Germinal center (tissue), 1 donor: ENCODE data around the gene C16orf74.

ENCODE experiments used
- DNase-seq: peaks from one replicate; pipeline ENCODE4 v3.0.0; 2012; ENCODE audit warnings: mixed read lengths, low spot score

C16orf74 gene

DNA sequence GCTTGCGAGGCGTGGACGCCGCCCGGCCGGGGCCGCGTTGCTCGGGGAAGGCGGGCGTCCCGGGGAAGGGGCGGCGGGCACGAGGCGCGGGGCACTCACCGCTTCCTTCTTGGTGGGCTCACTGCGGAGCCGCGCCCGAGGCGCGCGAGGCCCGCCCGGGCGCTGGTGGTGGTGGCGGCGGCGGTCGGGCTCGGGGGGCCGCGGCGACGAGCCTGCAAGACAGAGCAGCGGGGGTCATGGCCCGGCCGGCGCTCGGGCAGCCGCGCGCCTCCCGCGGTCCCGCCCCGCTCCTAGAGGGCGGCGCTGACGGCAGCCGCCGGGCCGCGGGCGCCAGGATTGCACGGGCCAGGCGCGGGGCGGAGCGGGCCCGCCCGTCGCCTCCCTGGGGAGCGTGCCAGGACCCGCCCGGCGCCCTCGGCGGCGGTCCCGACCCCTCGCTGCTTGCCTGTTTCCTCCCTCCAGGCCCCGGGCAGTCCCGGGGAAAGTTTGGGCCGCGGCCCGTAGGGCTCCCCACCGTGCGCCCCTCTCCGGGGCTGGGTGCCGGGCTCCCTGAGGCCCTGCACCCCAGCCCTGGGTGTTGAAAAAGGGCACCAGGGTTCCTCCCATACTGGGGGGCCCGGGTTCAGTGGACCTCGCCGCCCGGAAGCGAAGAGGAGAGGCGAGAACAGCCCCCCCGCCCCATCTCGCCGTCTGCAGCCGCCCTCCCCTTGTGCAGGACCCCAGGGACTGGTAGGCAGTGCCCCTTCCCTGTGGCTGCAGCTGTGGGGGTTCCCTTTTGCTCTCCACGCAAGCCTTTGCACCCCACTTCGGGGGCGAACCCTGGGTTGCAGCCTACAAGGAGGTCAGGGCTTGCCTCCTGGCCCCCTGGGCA lies at the start of gene C16orf74:
TSS of gene C16orf74 (minus strand) at position 270 of the 871 bp plus-strand sequence. CDS start 15,879 bp downstream, outside the sequence.
- DNase-seq: peak; percentile 69

- no peak for DNase-seq
Observed at GRCh38 chr16:85800321-85800669, 49.4 kb upstream of the C16orf74 start.

- peak; percentile 92 for DNase-seq
Observed at GRCh38 chr16:85799497-85800320, 48.8 kb upstream of the C16orf74 start, which contains the start of the genes COX4I1 and EMC8. Gene COX4I1 (plus strand): TSS chr16:85799695. CDS start chr16:85801206, 1,511 bp downstream. Gene EMC8 (minus strand): TSS chr16:85799544. CDS start chr16:85799295, 249 bp downstream.

GRCh38 chr16:85798901-85799496 lies 48.1 kb upstream of the C16orf74 start:
- DNase-seq: peak; percentile 68

DNA sequence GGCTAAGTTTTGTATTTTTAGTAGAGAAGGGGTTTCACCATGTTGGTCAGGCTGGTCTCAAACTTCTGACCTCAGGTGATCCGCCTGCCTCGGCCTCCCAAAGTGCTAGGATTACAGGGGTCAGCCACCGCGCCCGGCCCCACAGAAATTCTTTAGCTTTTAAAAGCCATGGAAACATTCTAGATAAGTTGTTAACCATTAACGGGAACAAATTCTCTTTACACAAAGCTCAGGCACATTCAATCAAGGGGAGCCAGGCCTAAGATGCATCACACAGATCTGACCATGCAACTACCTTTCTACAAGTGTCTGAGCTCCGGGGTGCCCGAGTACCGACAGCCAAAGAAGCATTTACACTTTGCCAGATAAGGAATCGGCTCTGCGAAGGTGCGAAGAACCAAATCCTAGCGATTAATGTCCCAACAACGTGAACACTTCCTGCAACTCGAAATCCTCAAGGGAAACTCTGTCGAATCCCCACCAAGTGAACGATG lies 47.4 kb upstream of the C16orf74 start:
- DNase-seq: no peak

DNA sequence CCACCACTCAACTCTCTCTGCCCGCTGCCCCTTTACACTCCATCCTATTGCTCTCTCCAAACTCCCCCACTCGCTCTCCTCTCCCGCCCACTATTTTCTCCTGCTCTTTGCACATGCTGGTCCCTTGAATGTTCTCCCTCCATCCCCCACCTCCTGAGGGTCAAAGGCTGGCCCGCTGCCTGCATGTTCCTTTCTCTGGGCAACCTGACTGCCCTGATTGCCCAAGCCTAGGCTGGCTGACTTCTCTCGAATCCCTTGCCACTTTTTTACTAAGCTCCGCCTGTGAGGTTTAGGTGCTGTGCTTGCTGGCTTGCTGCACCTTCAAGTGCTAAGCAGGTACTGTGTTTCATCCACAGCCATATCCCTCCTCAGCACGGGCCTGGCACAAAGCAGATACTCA lies 45.7 kb upstream of the C16orf74 start:
- no peak for DNase-seq

DNA sequence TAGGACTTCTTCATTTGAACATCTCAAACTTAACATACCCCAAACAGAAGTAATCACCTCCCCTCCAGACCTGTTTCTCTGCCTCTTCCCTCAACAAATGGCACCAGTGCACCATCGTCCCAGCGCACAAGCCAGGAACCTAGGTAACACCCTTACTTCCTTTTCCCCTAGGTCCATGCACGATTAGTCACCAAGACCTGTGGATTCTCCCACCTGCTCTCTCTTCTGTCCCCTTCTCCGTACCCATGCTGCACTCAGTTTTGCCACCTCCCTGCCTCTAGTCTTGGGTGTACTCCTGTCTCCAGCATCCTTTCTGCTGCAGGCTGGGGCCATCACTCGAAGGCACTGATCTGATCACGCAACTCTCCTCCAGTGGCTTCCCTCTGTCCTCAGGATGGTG lies 45.3 kb upstream of the C16orf74 start:
- DNase-seq: no peak

- DNase-seq: no peak
Observed at GRCh38 chr16:85794696-85795095, 43.8 kb upstream of the C16orf74 start.

- no peak for DNase-seq
Observed at GRCh38 chr16:85793662-85794298, 42.9 kb upstream of the C16orf74 start.

GRCh38 chr16:85789773-85790172 lies 38.9 kb upstream of the C16orf74 start:
- DNase-seq: no peak

DNA sequence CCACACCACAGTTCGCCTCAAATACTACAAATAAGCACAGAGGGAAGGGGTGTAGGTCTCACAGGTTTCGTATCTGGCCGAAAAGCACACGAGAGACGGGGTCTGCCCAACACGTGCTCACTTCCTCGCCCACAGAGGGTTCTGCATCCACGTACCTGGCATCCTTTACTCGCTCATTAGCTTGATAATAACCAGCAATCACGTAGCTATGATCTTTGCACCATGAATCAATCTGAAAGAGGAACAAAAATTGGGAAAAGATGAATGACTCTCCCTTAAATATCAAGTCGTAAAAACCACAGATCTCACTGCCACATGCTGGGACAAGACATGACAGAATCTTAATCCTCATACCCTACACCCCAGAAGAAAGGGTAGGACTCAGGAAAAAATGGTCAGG lies 37.9 kb upstream of the C16orf74 start:
- DNase-seq: no peak

DNA sequence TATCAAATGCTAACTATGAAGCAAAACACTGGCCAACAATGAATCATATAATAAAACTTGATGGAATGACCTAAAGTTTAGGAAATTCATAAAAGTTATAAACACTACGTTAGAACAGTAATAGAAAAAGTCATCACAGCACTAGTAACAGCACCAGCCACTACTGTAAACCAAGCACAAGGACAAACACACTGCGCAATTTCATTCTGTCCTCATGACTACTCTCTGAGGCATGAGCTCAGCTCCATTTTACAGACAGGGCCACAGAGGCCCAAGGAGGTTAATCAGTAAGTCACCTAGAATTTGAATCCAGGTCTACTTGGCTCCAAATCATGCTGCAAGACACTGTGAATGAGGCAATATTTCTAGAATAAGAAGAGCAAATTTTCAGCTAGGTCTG lies 35.0 kb upstream of the C16orf74 start:
- no peak for DNase-seq

DNA sequence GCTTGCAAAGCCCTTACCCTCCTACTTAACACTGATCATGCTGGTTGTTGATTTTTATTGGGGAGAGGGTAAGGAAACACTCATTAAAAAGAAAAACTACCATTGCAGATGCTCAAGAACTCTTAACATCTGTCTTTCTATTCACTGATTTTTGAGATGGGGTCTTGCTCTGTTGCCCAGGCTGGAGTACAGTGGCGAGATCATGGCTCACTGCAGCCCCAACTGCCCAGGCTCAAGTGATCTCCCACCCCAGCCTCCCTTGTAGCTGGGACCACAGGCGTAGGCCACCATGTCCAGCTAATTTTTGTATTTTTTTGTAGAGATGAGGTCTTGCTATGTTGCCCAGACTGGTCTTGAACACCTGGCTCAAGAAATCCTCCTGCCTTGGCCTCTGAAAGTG lies 33.9 kb upstream of the C16orf74 start:
- DNase-seq: no peak

DNA sequence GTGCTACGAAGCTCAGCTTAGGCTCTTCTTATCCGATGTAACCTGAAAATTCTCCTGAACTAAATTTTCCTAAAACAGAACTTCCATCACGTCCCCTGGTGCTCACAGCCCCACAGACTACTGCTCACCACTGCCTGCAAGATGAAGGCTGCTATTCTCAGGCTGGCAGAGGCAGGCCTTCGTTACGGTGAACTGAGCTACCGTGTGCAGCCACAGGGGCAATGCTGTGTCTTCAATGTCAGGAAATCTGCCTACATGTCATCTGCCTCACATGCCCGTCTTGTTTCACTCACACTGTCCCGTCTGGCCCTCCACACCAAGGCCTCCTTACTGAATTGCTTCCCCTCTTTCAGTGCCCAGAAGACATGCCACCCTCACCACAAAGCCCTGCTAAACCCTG lies 32.5 kb upstream of the C16orf74 start:
- no peak for DNase-seq

GRCh38 chr16:85782451-85782850 lies 31.6 kb upstream of the C16orf74 start:
- DNase-seq: no peak

GRCh38 chr16:85781695-85782370 lies 30.9 kb upstream of the C16orf74 start:
- DNase-seq: no peak

GRCh38 chr16:85781156-85781555 lies 30.3 kb upstream of the C16orf74 start:
- DNase-seq: no peak

DNA sequence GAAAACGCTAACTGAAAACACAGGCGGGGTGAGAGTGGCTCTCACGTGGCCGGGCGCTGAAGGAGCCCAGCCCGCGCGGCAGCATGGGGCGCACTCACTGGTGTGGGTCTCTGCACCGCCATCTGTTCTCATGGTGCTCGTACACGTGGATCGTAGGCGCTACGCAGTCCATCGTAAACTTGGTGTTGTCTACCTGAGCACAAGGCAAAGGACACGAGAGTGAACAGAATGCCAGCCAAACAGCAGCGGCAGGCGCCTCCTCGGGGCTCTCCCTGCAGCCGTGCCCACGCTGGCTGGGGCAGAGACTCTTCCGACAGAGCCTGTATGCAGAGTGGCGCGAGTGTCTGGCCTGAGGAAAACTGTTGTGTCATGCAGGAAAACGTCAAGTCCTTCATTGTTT lies 29.4 kb upstream of the C16orf74 start:
- no peak for DNase-seq

GRCh38 chr16:85778873-85779272 lies 28.0 kb upstream of the C16orf74 start:
- no peak for DNase-seq

DNA sequence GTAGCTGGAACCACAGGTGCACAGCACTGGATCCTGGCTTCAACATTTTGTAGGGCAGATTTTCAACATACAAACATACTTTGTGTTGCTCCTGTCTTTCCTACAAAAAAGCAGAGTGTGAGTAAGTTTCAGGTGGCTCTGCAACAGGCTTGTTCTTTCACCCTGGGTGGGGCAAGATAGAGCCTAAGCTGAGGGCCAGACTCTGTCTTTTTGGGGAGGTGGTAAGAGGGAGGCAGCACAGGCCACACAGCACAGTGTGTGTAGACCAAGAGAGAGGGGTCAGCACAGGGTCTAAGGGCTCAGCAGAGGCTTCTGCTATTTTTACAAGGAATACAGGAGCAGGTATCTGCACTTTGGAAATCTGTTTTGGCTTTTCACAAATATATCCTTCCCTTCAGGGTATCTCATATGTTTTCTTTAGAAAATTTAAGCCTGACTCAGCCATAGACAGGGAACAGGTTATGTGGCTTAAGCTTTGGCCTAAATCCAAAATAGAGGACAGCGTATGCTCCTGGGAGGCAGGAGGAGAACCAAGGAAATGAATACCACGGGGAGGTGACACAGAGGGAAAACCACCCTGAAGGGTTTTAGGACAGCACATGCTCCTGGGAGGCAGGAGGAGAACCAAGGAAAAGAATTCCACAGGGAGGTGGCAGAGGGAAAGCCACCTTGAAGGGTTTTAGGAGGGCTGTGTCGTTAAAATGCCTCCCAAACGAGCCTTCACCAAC lies 26.9 kb upstream of the C16orf74 start:
- DNase-seq: no peak

DNA sequence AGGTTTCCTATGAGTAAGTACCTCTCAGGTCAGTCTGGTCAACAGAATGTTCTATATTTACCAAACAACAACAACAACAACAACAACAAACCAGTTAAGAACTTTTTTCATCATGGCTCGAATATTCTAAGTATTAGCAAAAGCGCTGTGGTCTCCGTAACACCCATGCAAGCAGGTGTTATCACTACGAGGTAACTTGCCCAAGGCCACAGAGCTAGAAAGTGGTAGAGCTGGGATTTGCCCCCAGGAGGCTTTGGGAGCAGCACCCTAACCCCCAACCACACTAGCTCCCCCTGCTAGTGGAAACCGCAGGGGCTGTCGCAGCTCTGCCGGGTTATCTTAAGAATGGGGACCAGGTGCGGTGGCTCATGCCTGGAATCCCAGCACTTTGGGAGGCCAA lies 23.9 kb upstream of the C16orf74 start:
- no peak for DNase-seq
